ENCODE results near the gene PFDN6.

DNA sequence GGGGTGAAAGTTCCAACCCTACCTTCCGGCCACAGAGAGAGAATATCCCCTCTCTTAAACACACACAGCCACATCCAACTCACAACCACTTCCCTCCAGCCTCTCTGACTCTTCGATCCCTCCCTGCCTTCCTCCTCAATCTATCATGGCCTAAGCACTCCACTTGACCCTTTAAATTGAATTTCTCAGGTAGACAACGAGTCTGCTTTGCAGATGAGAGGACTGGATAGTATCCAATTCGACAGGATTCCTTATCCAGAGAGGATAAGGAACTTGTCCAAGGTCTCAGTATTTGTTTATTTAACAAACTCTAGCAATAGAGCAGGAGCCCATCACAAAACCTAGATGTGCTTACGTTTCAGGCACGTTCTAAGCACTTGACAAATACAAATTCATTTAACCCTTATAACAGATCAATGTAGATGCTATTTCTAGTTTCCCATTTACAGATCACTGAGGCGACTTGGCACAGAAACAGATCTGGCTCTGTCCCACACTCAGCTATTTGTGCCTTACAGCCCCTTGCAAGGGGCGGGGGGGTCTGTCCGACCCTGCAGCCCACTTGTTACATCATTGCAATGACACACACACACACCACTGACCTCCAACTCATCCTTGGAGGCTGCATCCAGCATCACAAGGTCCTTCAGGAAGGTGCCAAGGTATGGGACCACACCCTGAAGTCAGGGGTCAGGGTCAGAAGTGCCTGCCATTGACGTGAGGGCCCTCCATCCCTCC is 4.9 kb downstream of the PFDN6 start:
- TF ChIP-seq, protein P1, sequence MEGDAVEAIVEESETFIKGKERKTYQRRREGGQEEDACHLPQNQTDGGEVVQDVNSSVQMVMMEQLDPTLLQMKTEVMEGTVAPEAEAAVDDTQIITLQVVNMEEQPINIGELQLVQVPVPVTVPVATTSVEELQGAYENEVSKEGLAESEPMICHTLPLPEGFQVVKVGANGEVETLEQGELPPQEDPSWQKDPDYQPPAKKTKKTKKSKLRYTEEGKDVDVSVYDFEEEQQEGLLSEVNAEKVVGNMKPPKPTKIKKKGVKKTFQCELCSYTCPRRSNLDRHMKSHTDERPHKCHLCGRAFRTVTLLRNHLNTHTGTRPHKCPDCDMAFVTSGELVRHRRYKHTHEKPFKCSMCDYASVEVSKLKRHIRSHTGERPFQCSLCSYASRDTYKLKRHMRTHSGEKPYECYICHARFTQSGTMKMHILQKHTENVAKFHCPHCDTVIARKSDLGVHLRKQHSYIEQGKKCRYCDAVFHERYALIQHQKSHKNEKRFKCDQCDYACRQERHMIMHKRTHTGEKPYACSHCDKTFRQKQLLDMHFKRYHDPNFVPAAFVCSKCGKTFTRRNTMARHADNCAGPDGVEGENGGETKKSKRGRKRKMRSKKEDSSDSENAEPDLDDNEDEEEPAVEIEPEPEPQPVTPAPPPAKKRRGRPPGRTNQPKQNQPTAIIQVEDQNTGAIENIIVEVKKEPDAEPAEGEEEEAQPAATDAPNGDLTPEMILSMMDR (IDR thresholded peaks at IDR 0.05): no peak
- no peak for TF ChIP-seq POLR2A (IDR thresholded peaks at IDR 0.05)
